ENCODE results near the gene GSN. TPM values are rescaled to one million over a fixed set of nuclear protein-coding genes. Genes with fewer than 3 reads are reported as not detected.

The GSN gene
- total and polyA plus RNA-seq, 2 of the 13 experiments (the other 11 are each of a cell fraction or from before 2014, with no cell fraction given), result 294 to 307 TPM

DNA sequence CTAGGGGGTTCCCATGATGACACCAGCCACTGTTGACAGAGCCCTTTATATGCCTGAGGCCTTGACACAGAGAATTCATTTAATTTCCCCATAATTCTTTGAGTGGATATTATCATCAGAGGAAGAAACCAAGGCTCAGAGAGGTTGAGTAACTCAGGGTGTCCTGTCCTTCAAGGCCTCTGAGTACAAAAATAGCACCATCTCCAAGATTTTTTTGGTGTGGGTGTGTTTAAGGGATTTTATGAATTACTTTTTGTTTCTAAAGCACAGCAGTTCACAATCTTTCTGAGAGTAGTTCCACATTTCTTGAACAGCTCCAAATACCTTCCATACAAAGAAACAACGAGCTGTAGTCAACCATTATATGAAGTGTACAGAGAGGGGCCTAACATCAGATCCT is 6.2 kb upstream of the GSN start:
- WGBS (ENCODE audit: low lambda C conversion rate), result 47% methylated on average over 1 of the region's 1 CpG
- no peak for FAIRE-seq
- H3K4me2 ChIP-seq (ENCODE audit: low read depth, low read length), result no peak overlapping the region
- H3K4me3 ChIP-seq (replicated peaks in 1 of 3; ENCODE audit: insufficient read depth in 1 of 3, low read depth in 2 of 3, low read length in 3 of 3), result no peak overlapping the region
- H3K4me1 ChIP-seq (ENCODE audit: insufficient read depth, low read length), result peaks cover 17% of the 10 kb centered on the region
- in situ Hi-C loops (cut with HindIII; ENCODE audit: extremely low pct_ligation_motif_present, low pct_unique_long_range_greater_than_20kb), result no loop called here
- no peak overlapping the region for H3K9ac ChIP-seq (ENCODE audit: insufficient read depth, low read depth, low read length)
- H2AFZ ChIP-seq (ENCODE audit: low read length), result no peak overlapping the region
- no peaks in the 10 kb centered on the region for H4K20me1 ChIP-seq (ENCODE audit: insufficient read depth, low read length)
- no peaks in the 10 kb centered on the region for H3K36me3 ChIP-seq (replicated peaks in 1 of 2; ENCODE audit: control insufficient read depth in 1 of 2, insufficient read depth in 2 of 2, low read length in 2 of 2)
- ChIA-PET CTCF (ENCODE audit: low intra/inter-chr PET ratio, low total read pairs) (no interaction called here), POLR2A (no interaction called here)
- H3K27ac ChIP-seq (ENCODE audit: extremely low read length, insufficient read depth, low read length), result no peak overlapping the region
- H3K9me3 ChIP-seq (ENCODE audit: low read length), result no peaks in the 10 kb centered on the region
- DNase-seq (ENCODE audit: low spot score), result no peak
- H3K79me2 ChIP-seq (ENCODE audit: insufficient read depth, low read length), result no peaks in the 10 kb centered on the region
- no peak for ATAC-seq
- intact Hi-C loops (cut with micrococcal nuclease; ENCODE audit: unreplicated experiment), result no loop called here
- TF ChIP-seq ZNF619 (CRISPR knock-in tag; IDR thresholded peaks at IDR 0.05) (no peak), ISX (CRISPR knock-in tag; conservative IDR thresholded peaks at IDR 0.05) (no peak), ZNF773 (CRISPR knock-in tag; IDR thresholded peaks at IDR 0.05; ENCODE audit: borderline replicate concordance) (no peak), ZNF839 (CRISPR knock-in tag; IDR thresholded peaks at IDR 0.05; ENCODE audit: borderline replicate concordance) (no peak), ARNT2 (CRISPR knock-in tag; IDR thresholded peaks at IDR 0.05; ENCODE audit: low read depth) (no peak), MEIS1 (CRISPR knock-in tag; IDR thresholded peaks at IDR 0.05; ENCODE audit: borderline replicate concordance) (no peak), ZNF510 (CRISPR knock-in tag; IDR thresholded peaks at IDR 0.05; ENCODE audit: low read depth) (no peak), ZNF746 (CRISPR knock-in tag; IDR thresholded peaks at IDR 0.05) (no peak), MTA3 (CRISPR knock-in tag; IDR thresholded peaks at IDR 0.05) (no peak), CBX1 (IDR thresholded peaks at IDR 0.05; ENCODE audit: low read depth) (no peak), ZNF501 (CRISPR knock-in tag; IDR thresholded peaks at IDR 0.05) (no peak), JUN (CRISPR knock-in tag; IDR thresholded peaks at IDR 0.05) (no peak), TGIF2 (CRISPR knock-in tag; IDR thresholded peaks at IDR 0.05) (no peak)
- TF ChIP-seq, protein P1, sequence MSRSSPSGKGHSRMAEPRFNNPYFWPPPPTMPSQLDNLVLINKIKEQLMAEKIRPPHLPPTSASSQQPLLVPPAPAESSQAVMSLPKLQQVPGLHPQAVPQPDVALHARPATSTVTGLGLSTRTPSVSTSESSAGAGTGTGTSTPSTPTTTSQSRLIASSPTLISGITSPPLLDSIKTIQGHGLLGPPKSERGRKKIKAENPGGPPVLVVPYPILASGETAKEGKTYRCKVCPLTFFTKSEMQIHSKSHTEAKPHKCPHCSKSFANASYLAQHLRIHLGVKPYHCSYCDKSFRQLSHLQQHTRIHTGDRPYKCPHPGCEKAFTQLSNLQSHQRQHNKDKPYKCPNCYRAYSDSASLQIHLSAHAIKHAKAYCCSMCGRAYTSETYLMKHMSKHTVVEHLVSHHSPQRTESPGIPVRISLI (CRISPR knock-in tag; IDR thresholded peaks at IDR 0.05; ENCODE audit: borderline replicate concordance), result no peak
- TF ChIP-seq, protein P2, sequence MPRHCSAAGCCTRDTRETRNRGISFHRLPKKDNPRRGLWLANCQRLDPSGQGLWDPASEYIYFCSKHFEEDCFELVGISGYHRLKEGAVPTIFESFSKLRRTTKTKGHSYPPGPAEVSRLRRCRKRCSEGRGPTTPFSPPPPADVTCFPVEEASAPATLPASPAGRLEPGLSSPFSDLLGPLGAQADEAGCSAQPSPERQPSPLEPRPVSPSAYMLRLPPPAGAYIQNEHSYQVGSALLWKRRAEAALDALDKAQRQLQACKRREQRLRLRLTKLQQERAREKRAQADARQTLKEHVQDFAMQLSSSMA (CRISPR knock-in tag; IDR thresholded peaks at IDR 0.05), result no peak
- TF ChIP-seq, protein P3, sequence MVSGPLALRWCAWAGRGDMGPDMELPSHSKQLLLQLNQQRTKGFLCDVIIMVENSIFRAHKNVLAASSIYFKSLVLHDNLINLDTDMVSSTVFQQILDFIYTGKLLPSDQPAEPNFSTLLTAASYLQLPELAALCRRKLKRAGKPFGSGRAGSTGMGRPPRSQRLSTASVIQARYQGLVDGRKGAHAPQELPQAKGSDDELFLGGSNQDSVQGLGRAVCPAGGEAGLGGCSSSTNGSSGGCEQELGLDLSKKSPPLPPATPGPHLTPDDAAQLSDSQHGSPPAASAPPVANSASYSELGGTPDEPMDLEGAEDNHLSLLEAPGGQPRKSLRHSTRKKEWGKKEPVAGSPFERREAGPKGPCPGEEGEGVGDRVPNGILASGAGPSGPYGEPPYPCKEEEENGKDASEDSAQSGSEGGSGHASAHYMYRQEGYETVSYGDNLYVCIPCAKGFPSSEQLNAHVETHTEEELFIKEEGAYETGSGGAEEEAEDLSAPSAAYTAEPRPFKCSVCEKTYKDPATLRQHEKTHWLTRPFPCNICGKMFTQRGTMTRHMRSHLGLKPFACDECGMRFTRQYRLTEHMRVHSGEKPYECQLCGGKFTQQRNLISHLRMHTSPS (CRISPR knock-in tag; IDR thresholded peaks at IDR 0.05; ENCODE audit: low read depth), result no peak
- peaks cover 0 to 12% of the 10 kb centered on the region in 2 experiments; a peak in 3 of 5 replicates for H3K27me3 ChIP-seq (ENCODE audit: control insufficient read depth in 1 of 2, insufficient read depth in 2 of 2, low read length in 2 of 2)
- BruUV-seq (replicated peaks), result no TSS peak

Data from HepG2 (cell line).